ENCODE results near the gene IL1RAPL2. TPM values are rescaled to one million over a fixed set of nuclear protein-coding genes. Genes with fewer than 3 reads are reported as not detected.

IL1RAPL2 gene
- total and polyA plus RNA-seq, 2 of the 8 experiments (the other 6 are each of a cell fraction or from before 2014, with no cell fraction given) = 0.20 to 1.3 TPM

- TF ChIP-seq CHD7 (IDR thresholded peaks at IDR 0.05; ENCODE audit: insufficient replicate concordance, low read length) (no peak), TCF12 (IDR thresholded peaks at IDR 0.05; ENCODE audit: low read depth, low read length) (no peak), KDM1A (IDR thresholded peaks at IDR 0.05; ENCODE audit: borderline replicate concordance, low read length) (no peak), SIX5 (IDR thresholded peaks at IDR 0.05; ENCODE audit: low read depth, low read length) (no peak), GABPA (IDR thresholded peaks at IDR 0.05; ENCODE audit: borderline replicate concordance, insufficient read depth, low read length) (no peak), POLR2A (IDR thresholded peaks at IDR 0.05; ENCODE audit: control extremely low read depth in 1 of 2, low read depth in 2 of 2, low read length in 2 of 2) (no peak), NRF1 (IDR thresholded peaks at IDR 0.05; ENCODE audit: low read depth, low read length) (no peak), HDAC6 (IDR thresholded peaks at IDR 0.05; ENCODE audit: low read depth, low read length) (no peak), SP2 (IDR thresholded peaks at IDR 0.05; ENCODE audit: low read length) (no peak), MAFK (IDR thresholded peaks at IDR 0.05; ENCODE audit: low read depth, low read length) (no peak), SIN3A (conservative IDR thresholded peaks at IDR 0.05 in 1 of 2, IDR thresholded peaks at IDR 0.05 in 1 of 2; ENCODE audit: low read depth in 1 of 2, low read length in 2 of 2) (no peak)
Observed at GRCh38 chrX:105260291-105261043, 694.5 kb downstream of the IL1RAPL2 start (continued).

All from H1 (cell line).